A549 treated with AZD9567 at 1 μM for 4 hours (cell line): ENCODE measurements around the gene LAMA1. TPM values are rescaled to one million over a fixed set of nuclear protein-coding genes. Genes with fewer than 3 reads are reported as not detected.

Source experiments
- total RNA-seq: library from RNA; stranded (reverse); fragments of 200-300 nt; extraction: Qiagen RNA extraction; gene quantifications from 5 replicates; pipeline ENCODE4 v1.2.3, GENCODE V29; 2022; ENCODE audit not compliant: insufficient read depth

The LAMA1 gene, protein sequence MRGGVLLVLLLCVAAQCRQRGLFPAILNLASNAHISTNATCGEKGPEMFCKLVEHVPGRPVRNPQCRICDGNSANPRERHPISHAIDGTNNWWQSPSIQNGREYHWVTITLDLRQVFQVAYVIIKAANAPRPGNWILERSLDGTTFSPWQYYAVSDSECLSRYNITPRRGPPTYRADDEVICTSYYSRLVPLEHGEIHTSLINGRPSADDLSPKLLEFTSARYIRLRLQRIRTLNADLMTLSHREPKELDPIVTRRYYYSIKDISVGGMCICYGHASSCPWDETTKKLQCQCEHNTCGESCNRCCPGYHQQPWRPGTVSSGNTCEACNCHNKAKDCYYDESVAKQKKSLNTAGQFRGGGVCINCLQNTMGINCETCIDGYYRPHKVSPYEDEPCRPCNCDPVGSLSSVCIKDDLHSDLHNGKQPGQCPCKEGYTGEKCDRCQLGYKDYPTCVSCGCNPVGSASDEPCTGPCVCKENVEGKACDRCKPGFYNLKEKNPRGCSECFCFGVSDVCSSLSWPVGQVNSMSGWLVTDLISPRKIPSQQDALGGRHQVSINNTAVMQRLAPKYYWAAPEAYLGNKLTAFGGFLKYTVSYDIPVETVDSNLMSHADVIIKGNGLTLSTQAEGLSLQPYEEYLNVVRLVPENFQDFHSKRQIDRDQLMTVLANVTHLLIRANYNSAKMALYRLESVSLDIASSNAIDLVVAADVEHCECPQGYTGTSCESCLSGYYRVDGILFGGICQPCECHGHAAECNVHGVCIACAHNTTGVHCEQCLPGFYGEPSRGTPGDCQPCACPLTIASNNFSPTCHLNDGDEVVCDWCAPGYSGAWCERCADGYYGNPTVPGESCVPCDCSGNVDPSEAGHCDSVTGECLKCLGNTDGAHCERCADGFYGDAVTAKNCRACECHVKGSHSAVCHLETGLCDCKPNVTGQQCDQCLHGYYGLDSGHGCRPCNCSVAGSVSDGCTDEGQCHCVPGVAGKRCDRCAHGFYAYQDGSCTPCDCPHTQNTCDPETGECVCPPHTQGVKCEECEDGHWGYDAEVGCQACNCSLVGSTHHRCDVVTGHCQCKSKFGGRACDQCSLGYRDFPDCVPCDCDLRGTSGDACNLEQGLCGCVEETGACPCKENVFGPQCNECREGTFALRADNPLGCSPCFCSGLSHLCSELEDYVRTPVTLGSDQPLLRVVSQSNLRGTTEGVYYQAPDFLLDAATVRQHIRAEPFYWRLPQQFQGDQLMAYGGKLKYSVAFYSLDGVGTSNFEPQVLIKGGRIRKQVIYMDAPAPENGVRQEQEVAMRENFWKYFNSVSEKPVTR (N-terminal part only)
- 0.03 to 0.11 TPM (median 0.05 TPM) in 4 of 5 replicates, not detected in the other for total RNA-seq

GRCh38 chr18:7117390-7118355 is at the start of gene LAMA1:
LAMA1 (minus strand) TSS chr18:7117797; CDS start chr18:7117720, 77 bp downstream.

Other genes with a start within 250 kb of the LAMA1 start
- gene LRRC30, start 113.3 kb upstream of the LAMA1 start, total RNA-seq = not detected in 5 replicates